ENCODE data around the gene DLL3. TPM values are rescaled to one million over a fixed set of nuclear protein-coding genes. Genes with fewer than 3 reads are reported as not detected.
"Not testable (repeated sequence)": the region's sequence is repeated elsewhere in the genome, so short reads cannot be mapped to it uniquely, and the experiment has no call there.

DLL3 gene
- total RNA-seq (0.14 TPM), polyA plus RNA-seq (0.14 TPM)
- long read RNA-seq, donor 1 = 0 reads
- long read RNA-seq, donor 2 = 0 reads
- long read RNA-seq, donor 3 = 0 reads
- long read RNA-seq, donor 4 = 0 reads
- long read RNA-seq, donor 5 = 0 reads
- long read RNA-seq, donor 6 = 0 reads
- long read RNA-seq, donor 7 = 0 reads
- long read RNA-seq, donor 8 = 0 reads
- long read RNA-seq, donor 9 = 0 reads
- long read RNA-seq, donor 10 = 0 reads

DNA sequence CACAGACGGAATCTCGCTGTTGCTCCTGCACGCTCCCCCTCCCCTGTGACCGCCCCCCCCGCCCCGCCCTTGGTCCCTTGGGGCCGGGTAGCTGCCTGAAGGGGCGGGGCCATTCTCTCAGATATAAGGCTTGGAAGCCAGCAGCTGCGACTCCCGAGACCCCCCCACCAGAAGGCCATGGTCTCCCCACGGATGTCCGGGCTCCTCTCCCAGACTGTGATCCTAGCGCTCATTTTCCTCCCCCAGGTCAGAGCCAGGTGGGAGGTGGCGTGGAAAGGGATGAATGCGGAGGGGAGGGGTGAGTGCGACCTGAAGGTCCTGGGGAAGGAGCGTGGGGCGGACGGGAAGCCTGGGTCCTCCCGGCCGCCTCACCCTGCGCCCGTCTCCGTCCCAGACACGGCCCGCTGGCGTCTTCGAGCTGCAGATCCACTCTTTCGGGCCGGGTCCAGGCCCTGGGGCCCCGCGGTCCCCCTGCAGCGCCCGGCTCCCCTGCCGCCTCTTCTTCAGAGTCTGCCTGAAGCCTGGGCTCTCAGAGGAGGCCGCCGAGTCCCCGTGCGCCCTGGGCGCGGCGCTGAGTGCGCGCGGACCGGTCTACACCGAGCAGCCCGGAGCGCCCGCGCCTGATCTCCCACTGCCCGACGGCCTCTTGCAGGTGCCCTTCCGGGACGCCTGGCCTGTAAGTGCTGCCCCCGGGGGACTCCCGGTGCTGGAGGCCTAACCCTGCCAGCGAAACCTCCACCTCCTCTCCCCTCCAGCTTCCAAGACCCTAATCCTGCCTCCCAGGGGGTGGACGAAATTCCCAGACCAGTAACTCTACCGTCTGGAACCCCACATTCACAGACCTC, at the start of gene DLL3:
Gene DLL3, plus strand, starts transcription at position 150 of the 845 bp plus-strand sequence. Its CDS starts 28 bp downstream, at position 178.
- Histone ChIP-seq H3K9me3 (ENCODE audit: control insufficient read depth in 2 of 2, insufficient read depth in 1 of 2, low read length in 1 of 2) (no peaks in the 10 kb centered on the region), H3K27me3 (ENCODE audit: control insufficient read depth in 2 of 2, insufficient read depth in 1 of 2, low read length in 1 of 2) (peaks cover 43 to 80% of the 10 kb centered on the region in 2 donors), H3K4me1 (ENCODE audit: control insufficient read depth in 2 of 2, insufficient read depth in 2 of 2, low read length in 2 of 2) (peaks cover 0 to 13% of the 10 kb centered on the region in 2 donors), H3K4me3 (ENCODE audit: low read length in 2 of 2) (no peak within 1 kb of the TSS), H3K27ac (ENCODE audit: low read depth in 1 of 2, low read length in 1 of 2) (no peak within 1 kb of the TSS), H3K36me3 (ENCODE audit: control insufficient read depth in 2 of 2, insufficient read depth in 2 of 2, low read length in 1 of 2) (no peaks in the 10 kb centered on the region)
- WGBS = 3% methylated on average over 60 of the region's 60 CpGs
- no peak for DNase-seq (ENCODE audit: low read depth in 6 of 9, low spot score in 9 of 9)

DNA sequence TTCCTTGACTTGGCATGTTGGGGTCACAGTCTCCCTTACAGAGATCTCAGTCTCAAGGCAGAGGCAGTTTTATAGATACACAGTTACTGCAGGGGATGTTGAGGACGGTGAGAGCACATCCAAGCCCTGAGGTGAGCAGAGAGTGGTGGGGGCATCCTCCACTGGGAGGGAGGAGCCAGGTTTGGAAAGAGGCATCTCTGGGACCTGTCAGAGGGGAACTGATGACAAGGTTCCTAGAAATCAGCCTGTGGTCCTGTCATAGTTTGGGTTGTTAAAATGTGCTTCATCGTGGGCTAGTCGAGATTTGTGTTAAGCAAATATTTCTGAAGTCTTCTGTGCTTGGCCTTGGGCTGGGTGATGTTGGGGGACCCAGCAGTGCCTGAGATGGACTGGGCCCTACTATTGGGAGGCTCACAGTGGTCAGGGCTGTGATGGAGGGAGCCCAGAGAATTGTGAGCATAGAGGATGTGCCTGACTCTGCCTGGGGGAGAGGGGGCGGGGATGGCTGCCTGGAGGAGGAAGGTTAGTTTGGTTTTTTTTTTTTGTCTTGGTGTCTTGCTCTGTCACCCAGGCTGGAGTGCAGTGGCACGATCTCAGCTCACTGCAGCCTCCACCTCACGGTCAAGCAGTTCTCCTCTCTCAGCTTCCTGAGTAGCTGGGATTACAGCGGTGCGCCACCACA, 49.5 kb upstream of the DLL3 start:
- no peak for DNase-seq (ENCODE audit: low read depth in 6 of 9, low spot score in 9 of 9)
- 93% methylated on average over 8 of the region's 8 CpGs for WGBS
- no peak overlapping the region for H3K27ac ChIP-seq (ENCODE audit: low read depth in 1 of 2, low read length in 1 of 2)
- no peaks in the 10 kb centered on the region for H3K27me3 ChIP-seq (ENCODE audit: control insufficient read depth in 2 of 2, insufficient read depth in 1 of 2, low read length in 1 of 2)
- peaks cover 17 to 27% of the 10 kb centered on the region in 2 donors for H3K36me3 ChIP-seq (ENCODE audit: control insufficient read depth in 2 of 2, insufficient read depth in 2 of 2, low read length in 1 of 2)
- no peaks in the 10 kb centered on the region for H3K9me3 ChIP-seq (ENCODE audit: control insufficient read depth in 2 of 2, insufficient read depth in 1 of 2, low read length in 1 of 2)
- H3K4me3 ChIP-seq (ENCODE audit: low read length in 2 of 2) = no peak overlapping the region
- peaks cover 15 to 20% of the 10 kb centered on the region in 2 donors for H3K4me1 ChIP-seq (ENCODE audit: control insufficient read depth in 2 of 2, insufficient read depth in 2 of 2, low read length in 2 of 2)

GRCh38 chr19:39451257-39451656, 47.5 kb upstream of the DLL3 start:
- not testable (repeated sequence) for H3K27ac ChIP-seq (ENCODE audit: low read depth in 1 of 2, low read length in 1 of 2); H3K9me3 ChIP-seq (ENCODE audit: control insufficient read depth in 2 of 2, insufficient read depth in 1 of 2, low read length in 1 of 2); H3K27me3 ChIP-seq (ENCODE audit: control insufficient read depth in 2 of 2, insufficient read depth in 1 of 2, low read length in 1 of 2); DNase-seq (ENCODE audit: low read depth in 6 of 9, low spot score in 9 of 9); H3K4me3 ChIP-seq (ENCODE audit: low read length in 2 of 2)
- peaks cover 23 to 36% of the 10 kb centered on the region in 2 donors for H3K36me3 ChIP-seq (ENCODE audit: control insufficient read depth in 2 of 2, insufficient read depth in 2 of 2, low read length in 1 of 2)
- WGBS = 98% methylated on average over 8 of the region's 8 CpGs
- peaks cover 13 to 14% of the 10 kb centered on the region in 2 donors for H3K4me1 ChIP-seq (ENCODE audit: control insufficient read depth in 2 of 2, insufficient read depth in 2 of 2, low read length in 2 of 2)

- no peaks in the 10 kb centered on the region for H3K9me3 ChIP-seq (ENCODE audit: control insufficient read depth in 2 of 2, insufficient read depth in 1 of 2, low read length in 1 of 2)
- H3K36me3 ChIP-seq (ENCODE audit: control insufficient read depth in 2 of 2, insufficient read depth in 2 of 2, low read length in 1 of 2) = peaks cover 71 to 75% of the 10 kb centered on the region in 2 donors
- 97% methylated on average over 3 of the region's 3 CpGs for whole genome bisulfite sequencing
- no peak for DNase-seq (ENCODE audit: low read depth in 6 of 9, low spot score in 9 of 9)
- H3K4me1 ChIP-seq (ENCODE audit: control insufficient read depth in 2 of 2, insufficient read depth in 2 of 2, low read length in 2 of 2) = no peaks in the 10 kb centered on the region
- no peak overlapping the region for H3K27ac ChIP-seq (ENCODE audit: low read depth in 1 of 2, low read length in 1 of 2)
- H3K27me3 ChIP-seq (ENCODE audit: control insufficient read depth in 2 of 2, insufficient read depth in 1 of 2, low read length in 1 of 2) = no peaks in the 10 kb centered on the region
- no peak overlapping the region for H3K4me3 ChIP-seq (ENCODE audit: low read length in 2 of 2)
Observed at GRCh38 chr19:39463403-39463802, 35.3 kb upstream of the DLL3 start.

GRCh38 chr19:39465956-39466747, 32.6 kb upstream of the DLL3 start:
- no peaks in the 10 kb centered on the region for H3K4me1 ChIP-seq (ENCODE audit: control insufficient read depth in 2 of 2, insufficient read depth in 2 of 2, low read length in 2 of 2)
- no peaks in the 10 kb centered on the region for H3K9me3 ChIP-seq (ENCODE audit: control insufficient read depth in 2 of 2, insufficient read depth in 1 of 2, low read length in 1 of 2)
- H3K36me3 ChIP-seq (ENCODE audit: control insufficient read depth in 2 of 2, insufficient read depth in 2 of 2, low read length in 1 of 2) = peaks cover 71 to 74% of the 10 kb centered on the region in 2 donors
- H3K4me3 ChIP-seq (ENCODE audit: low read length in 2 of 2) = no peak overlapping the region
- DNase-seq (ENCODE audit: low read depth in 6 of 9, low spot score in 9 of 9) = no peak
- WGBS = 99% methylated on average over 18 of the region's 18 CpGs
- no peaks in the 10 kb centered on the region for H3K27me3 ChIP-seq (ENCODE audit: control insufficient read depth in 2 of 2, insufficient read depth in 1 of 2, low read length in 1 of 2)
- no peak overlapping the region for H3K27ac ChIP-seq (ENCODE audit: low read depth in 1 of 2, low read length in 1 of 2)

DNA sequence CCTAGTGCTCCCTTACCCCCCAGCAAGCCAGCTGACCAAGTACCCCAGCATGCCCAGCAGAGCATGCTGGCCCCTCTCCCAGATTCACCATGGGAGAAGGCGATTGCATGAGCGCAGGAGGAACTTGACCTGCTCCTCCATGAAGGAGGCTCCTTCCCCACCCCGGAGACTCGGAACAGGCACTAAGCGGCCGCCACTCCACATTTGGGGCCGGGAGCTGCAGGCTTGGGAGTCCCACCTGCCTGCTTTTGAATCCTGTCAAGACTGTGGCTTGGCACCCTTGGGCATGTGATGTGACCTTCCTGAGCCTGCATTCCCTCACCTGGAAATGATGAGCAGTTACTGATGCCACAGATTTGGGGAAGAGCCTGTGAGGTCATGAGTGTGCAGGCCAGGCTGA, 30.8 kb upstream of the DLL3 start:
- DNase-seq (ENCODE audit: low read depth in 6 of 9, low spot score in 9 of 9) = no peak
- Histone ChIP-seq H3K36me3 (ENCODE audit: control insufficient read depth in 2 of 2, insufficient read depth in 2 of 2, low read length in 1 of 2) (peaks cover 85 to 86% of the 10 kb centered on the region in 2 donors), H3K9me3 (ENCODE audit: control insufficient read depth in 2 of 2, insufficient read depth in 1 of 2, low read length in 1 of 2) (no peaks in the 10 kb centered on the region), H3K27ac (ENCODE audit: low read depth in 1 of 2, low read length in 1 of 2) (no peak overlapping the region), H3K4me3 (ENCODE audit: low read length in 2 of 2) (no peak overlapping the region), H3K27me3 (ENCODE audit: control insufficient read depth in 2 of 2, insufficient read depth in 1 of 2, low read length in 1 of 2) (no peaks in the 10 kb centered on the region), H3K4me1 (ENCODE audit: control insufficient read depth in 2 of 2, insufficient read depth in 2 of 2, low read length in 2 of 2) (no peaks in the 10 kb centered on the region)
- 99% methylated on average over 7 of the region's 7 CpGs for WGBS

GRCh38 chr19:39469036-39469435, 29.7 kb upstream of the DLL3 start:
- Histone ChIP-seq H3K9me3 (ENCODE audit: control insufficient read depth in 2 of 2, insufficient read depth in 1 of 2, low read length in 1 of 2) (no peaks in the 10 kb centered on the region), H3K27ac (ENCODE audit: low read depth in 1 of 2, low read length in 1 of 2) (no peak overlapping the region), H3K4me1 (ENCODE audit: control insufficient read depth in 2 of 2, insufficient read depth in 2 of 2, low read length in 2 of 2) (no peaks in the 10 kb centered on the region), H3K36me3 (ENCODE audit: control insufficient read depth in 2 of 2, insufficient read depth in 2 of 2, low read length in 1 of 2) (peaks cover 94 to 95% of the 10 kb centered on the region in 2 donors), H3K27me3 (ENCODE audit: control insufficient read depth in 2 of 2, insufficient read depth in 1 of 2, low read length in 1 of 2) (no peaks in the 10 kb centered on the region), H3K4me3 (ENCODE audit: low read length in 2 of 2) (no peak overlapping the region)
- no peak for DNase-seq (ENCODE audit: low read depth in 6 of 9, low spot score in 9 of 9)
- 97% methylated on average over 11 of the region's 11 CpGs for WGBS

- H3K4me1 ChIP-seq (ENCODE audit: control insufficient read depth in 2 of 2, insufficient read depth in 2 of 2, low read length in 2 of 2) = no peaks in the 10 kb centered on the region
- WGBS = 98% methylated on average over 6 of the region's 6 CpGs
- no peak for DNase-seq (ENCODE audit: low read depth in 6 of 9, low spot score in 9 of 9)
Observed at GRCh38 chr19:39469567-39469966, 29.2 kb upstream of the DLL3 start.

More at GRCh38 chr19:39469567-39469966, 29.2 kb upstream of the DLL3 start:
- no peak overlapping the region for H3K4me3 ChIP-seq (ENCODE audit: low read length in 2 of 2)
- no peak overlapping the region for H3K27ac ChIP-seq (ENCODE audit: low read depth in 1 of 2, low read length in 1 of 2)
- H3K36me3 ChIP-seq (ENCODE audit: control insufficient read depth in 2 of 2, insufficient read depth in 2 of 2, low read length in 1 of 2) = peaks cover 95 to 97% of the 10 kb centered on the region in 2 donors
- no peaks in the 10 kb centered on the region for H3K27me3 ChIP-seq (ENCODE audit: control insufficient read depth in 2 of 2, insufficient read depth in 1 of 2, low read length in 1 of 2)
- no peaks in the 10 kb centered on the region for H3K9me3 ChIP-seq (ENCODE audit: control insufficient read depth in 2 of 2, insufficient read depth in 1 of 2, low read length in 1 of 2)
